HG03139 (cell line): ENCODE results near the gene ALKBH5.

Source experiments
- ATAC-seq: cut with Tn5 transposase; IDR thresholded peaks from one replicate; pipeline ENCODE4 v1.9.1; 2021; ENCODE audit not compliant: unreplicated experiment

The ALKBH5 gene

DNA sequence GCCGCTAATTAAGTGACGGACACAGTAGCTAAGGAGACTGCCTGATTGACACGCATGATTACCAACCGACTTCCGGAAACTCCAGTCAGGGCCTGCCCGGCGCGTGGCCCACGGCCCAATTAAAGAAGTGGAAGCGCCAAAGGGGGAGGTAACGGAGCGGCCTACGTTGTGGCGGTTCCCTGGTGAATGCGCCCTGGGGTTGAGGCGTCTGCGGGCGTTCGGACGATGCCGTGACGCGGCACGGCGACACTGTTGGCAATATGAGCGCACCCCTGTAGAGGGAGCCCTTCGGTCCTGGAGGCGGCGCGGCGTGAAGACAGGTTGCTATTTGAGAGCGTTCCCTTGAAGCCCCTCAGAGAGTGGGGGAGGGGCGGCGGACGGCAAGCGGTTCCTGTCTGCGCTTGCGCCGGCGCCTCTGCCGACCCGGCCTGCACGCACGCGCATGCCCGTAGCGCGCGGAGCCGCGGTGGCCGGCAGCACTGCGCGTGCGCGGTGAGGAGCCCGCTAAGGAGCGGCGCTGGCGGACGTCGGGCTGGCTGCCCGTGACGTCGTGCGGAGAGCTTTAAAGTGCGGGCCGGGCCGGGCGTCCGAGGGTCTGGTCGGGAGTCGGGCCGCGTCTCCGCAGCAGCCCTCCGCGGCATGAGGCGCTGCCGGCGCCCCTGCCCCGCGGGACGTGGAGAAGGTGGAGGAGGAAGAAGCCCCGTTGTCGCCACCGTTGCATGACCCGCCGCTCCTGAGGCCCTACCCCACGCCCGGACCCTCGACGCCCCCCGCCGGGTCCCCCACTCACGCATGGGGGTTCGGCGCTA lies at the start of gene ALKBH5:
ALKBH5 (plus strand) TSS at position 495 of the 809 bp plus-strand sequence. CDS start 416 bp downstream, outside the sequence.
- ATAC-seq = peak; percentile 76

DNA sequence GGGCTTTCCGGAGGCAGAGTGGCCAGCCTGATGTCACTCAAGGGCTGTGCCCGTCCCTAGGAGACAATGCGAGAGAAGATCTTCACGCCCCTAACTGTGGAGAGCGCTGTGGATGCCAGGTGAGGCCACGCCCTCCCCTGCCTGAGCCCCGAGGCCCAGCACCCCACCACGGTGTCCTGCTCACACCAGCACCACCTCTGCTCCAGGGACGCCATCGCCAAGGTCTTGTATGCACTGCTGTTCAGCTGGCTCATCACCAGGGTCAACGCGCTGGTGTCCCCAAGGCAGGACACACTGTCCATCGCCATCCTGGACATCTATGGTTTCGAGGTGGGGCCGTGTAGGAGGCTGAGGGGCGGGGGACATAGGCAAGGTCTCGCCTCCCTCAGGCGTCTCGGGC lies 47.3 kb upstream of the ALKBH5 start:
- ATAC-seq = no peak

DNA sequence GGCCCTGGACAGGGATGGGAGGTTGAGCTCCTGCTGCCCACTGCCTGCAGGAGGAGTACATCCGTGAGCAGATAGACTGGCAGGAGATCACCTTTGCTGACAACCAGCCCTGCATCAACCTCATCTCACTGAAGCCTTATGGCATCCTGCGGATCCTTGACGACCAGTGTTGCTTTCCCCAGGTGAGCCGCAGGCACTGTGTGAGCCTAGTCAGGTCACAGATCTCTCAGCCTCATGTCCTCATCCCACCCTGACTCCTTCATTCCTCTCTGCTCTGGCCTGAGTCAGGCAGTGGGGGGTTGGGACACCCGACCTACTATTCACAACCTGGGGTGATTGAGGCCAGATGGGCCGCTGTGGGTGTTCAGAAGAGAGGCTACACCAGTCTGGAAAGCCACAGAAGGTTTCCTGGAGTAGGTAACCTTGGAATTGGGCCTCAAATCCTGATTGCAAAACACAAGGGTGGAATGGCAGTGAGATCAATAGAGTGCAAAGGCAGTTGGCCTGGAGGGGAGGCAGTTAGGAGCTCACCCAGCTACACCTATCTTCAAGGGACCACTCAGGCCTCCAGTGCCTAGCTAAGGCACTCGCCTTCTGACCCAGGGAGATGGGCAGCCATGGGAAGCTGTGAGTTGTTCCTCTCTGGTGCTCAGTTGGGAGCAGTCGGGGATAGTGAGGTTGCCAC lies 45.4 kb upstream of the ALKBH5 start:
- ATAC-seq = no peak

DNA sequence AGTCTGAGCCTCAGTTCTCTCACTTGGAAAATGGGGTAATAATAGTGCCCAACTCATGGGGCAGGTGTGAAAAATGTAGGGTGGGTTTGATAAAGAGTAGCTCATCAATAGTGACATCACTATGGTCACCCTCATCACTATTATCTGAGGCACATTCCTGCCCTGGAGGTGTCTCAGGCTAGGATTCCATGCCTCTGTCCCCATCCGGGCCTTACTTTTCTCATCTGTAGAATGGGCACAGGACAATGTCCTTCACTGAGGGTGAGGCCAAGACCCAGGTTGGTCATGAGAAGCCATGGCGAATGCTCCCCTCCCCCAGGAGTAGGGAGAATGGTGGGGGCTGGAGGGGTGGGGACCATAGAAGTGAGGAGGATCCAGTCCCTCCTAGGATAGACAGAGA lies 44.5 kb upstream of the ALKBH5 start:
- ATAC-seq = no peak

DNA sequence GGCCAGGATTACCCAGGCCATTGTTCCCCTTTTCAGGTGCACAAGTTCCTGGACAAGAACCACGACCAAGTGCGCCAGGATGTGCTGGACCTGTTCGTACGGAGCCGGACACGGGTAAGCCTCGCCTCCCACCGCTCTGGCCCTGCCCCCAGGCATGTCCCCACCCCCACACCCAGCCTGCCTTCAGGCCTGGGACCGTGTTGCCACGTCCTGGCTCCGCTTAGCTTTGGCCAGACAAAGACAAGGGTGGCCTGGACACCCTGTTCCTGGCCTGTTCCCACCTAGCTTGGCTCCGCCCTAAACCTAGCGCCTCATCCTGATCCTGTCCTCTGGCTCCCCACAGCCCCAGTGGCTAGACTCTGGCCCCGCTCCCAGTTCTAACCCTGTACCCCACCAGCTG lies 44.1 kb upstream of the ALKBH5 start:
- ATAC-seq = no peak

DNA sequence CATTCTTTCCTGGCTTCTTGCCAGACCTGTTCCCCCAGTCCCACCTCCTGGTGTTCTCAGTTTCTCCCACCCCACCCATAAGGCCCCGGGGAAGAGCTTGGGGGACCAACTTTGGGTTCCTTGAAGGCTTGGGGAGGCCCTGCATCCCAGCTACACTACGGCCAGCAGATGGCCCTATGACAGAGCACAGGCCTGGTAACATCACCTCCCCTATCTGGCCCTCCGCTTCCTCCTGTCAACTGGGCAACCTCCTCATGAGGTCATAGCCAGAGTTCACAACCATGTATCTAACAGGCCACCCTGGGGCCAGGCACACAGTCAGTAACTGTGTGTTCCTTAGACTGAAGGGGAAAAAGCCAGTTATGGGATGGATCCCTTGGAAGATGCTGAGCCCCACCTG lies 43.7 kb upstream of the ALKBH5 start:
- no peak for ATAC-seq

DNA sequence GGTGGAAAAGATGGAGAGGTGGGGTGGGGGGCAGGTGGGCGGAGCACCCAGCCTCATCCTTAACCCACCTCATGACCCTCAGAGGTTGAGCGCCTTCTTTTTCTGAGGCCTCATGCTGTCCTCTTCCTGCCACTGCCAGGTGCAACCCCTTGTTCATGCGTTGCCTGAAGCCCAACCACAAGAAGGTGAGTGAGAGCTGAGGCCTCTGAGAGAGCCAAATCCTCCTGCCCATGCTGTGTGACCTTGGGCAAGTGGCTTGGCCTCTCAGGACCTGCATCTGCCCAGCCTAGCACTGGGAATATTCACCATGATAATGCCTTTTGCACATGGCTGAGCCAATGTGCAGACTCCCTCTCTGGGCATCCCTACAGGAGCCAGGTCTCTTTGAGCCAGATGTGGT lies 43.0 kb upstream of the ALKBH5 start:
- ATAC-seq = no peak

DNA sequence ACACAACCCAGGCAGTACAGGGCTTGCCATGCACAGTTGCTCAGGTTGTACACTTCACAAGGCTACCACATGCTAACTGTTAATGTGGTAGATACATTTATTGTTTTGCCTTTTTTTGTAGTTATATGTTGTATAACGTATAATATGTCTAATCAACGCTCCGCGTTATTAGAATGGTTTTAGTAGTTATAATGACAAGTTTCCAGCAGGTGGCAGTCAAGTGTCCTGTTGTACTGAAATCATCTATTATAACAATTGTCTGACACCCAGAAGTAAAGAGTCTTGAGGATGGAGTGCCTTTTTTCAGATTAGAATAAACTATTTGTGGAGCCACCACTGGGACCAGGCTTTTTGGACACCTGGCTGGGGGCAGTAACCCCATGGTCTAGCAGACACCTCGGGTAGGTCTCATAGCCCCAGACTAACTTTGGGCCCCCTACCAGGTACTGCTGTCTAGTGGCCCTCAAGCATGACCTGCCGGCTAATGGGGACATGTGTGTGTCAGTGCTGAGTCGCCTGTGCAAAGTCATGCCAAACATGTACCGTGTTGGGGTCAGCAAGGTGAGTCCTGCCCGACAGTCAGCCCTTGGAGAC lies 42.3 kb upstream of the ALKBH5 start:
- ATAC-seq = no peak

DNA sequence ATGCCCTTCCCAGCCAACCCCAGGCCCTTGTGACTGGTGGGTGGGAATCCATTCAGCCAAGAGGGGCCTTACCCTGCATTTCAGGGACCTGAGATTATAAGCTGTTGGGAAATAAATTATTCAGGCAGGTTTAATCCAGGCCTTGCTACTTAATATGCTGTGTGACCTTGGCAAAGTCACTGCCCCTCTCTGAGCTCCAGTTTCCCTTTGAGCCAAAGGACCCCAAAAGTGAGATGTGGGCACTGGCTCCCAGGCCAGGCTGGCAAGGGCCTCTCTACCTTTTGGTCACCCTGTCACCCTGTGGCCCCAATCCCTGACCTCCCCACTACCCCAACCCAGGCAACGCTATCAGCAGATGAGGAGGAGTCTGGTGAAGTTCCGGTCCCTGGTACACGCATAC lies 41.2 kb upstream of the ALKBH5 start:
- no peak for ATAC-seq

DNA sequence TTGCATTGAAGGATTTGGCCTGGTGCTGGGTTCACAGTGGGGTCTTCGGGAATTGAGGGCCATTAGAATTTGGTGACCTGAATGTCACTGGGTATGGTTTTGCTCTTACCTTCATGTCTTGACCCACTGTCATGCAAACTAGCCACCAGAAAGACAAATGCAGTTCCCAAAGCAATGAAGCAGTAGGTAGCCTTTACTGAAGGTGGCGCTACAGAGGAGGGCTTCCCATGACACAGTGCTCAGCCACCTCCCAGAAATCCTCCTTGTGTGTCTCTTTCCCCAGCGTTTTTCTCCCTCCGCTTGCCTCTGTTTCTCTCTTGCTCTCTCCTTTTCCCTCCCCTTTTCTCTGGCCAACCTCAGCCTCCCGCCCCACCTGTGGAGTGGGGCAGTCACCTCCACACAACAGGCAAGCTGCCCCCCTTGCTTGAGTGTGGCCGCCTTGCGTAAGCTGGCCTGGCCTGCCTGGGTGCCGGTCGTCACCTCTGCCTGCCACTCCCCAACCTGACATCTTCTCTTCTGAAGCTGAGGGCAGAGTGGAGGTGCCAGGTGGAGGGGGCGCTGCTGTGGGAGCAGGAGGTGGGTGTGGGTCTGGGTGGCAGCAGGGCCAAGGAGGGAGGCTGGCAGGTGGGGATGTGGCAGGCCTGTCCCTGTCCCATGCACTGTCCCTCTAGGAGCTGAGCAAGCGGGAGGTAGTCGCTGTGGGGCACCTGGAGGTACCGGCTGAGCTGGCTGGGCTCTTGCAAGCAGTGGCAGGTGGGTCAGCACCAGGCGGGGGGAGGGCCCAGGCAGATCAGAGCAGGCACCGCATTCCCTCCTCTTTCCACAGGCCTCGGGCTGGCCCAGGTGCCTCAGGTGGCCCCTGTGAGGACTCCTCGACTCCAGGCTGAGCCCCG lies 40.3 kb upstream of the ALKBH5 start:
- ATAC-seq = no peak

DNA sequence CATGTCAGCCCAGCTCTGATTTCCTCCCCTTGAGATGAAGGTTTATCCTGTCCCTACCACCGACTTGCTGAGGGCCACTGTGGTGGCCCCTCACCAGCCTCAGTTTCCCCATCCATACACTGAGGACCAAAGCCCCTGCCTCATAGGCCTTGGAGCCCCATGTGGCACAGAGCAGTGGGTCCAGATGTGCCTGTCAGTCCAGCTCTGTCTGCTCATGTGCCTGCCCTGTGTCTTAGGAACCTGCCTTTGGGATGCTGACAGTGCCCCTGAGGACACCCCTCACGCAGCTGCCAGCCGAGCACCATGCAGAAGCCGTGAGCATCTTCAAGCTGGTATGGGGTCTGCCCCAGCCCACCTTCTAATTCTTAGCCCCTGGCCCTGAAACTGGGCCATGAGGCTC lies 39.4 kb upstream of the ALKBH5 start:
- no peak for ATAC-seq

DNA sequence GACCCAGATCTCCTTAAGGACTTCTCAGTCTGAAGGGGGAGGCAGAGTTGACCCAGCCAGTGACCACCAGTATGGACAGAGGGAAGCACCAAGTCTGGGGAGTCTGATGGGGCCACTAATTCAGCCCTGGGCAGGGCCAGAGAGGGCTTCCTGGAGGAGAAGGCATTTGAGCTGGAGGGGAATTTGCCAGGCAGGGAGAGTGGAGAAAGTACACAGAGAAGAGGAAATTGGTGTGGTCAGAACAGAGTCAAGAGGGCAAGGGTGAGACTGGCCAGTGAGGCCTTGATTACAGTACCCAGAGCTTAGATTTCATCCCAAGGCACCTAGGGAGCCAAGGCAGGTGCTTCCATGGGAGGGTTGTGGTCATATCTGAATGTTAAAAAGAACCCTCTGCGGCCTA lies 38.8 kb upstream of the ALKBH5 start:
- no peak for ATAC-seq

DNA sequence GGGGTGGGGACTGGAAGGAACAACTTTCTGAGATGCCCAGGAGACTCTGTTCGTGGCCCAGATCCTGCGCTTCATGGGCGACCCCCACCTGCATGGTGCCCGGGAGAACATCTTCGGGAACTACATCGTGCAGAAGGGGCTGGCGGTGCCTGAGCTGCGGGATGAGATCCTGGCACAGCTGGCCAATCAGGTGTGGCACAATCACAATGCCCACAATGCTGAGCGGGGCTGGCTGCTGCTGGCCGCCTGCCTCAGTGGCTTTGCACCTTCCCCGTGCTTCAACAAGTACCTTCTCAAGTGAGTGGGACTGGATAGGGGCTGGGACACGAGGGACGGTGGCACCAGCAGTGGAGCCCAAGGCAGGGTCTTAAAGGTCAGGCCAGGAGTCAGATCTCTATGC lies 37.8 kb upstream of the ALKBH5 start:
- no peak for ATAC-seq

DNA sequence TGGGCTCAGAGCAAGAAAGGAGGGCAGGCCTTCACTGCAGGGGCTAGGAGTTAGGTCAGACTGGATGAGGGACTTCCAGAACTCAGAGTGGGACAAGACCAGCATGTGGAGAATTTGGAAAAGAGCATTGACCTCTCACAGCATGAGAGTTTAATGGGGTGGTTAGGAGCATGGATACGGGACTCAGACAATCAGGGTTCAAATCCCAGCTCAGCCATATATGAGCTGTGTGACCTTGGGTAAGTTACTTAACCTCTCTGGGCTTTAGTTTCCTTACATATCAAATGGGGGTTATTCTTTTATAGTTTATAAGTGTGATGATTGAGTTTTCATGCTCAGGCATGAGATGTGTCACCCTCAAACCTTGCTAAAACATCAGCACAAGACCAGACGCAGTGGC lies 37.4 kb upstream of the ALKBH5 start:
- ATAC-seq = no peak

DNA sequence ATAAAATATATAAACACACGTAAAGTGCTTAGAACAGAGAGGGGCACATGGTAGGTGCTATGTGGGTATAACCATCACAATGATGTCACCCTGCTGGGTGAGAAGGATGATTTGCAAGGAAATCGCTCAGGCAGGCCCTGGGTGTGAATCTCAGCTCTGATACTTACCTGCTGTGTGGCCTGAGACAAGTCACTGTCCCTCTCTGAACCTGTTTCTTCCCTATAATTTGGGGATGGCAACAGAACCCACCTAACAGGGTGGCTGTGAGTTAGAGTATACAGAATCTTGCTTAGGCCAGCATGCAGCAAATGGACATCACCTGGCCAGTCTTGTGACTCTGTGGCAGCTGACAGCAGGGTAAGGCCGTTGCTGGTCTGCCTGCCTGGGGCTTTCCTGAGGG lies 36.6 kb upstream of the ALKBH5 start:
- ATAC-seq = no peak

DNA sequence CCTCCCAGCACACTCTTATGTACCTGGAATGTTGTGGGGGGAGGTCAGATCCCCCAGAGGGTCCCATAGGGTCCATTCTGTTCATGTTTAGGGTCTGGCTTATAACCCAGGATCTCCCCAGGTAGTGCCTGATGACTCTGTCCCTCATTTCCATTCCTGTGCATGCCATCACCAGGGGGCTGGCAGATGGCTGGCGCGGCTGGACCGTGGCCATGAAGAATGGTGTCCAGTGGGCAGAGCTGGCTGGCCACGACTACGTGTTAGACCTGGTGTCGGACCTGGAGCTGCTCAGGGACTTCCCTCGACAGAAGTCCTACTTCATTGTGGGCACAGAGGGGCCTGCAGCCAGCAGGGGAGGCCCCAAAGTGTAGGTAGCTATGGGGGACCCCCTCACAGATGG lies 35.0 kb upstream of the ALKBH5 start:
- ATAC-seq = no peak

DNA sequence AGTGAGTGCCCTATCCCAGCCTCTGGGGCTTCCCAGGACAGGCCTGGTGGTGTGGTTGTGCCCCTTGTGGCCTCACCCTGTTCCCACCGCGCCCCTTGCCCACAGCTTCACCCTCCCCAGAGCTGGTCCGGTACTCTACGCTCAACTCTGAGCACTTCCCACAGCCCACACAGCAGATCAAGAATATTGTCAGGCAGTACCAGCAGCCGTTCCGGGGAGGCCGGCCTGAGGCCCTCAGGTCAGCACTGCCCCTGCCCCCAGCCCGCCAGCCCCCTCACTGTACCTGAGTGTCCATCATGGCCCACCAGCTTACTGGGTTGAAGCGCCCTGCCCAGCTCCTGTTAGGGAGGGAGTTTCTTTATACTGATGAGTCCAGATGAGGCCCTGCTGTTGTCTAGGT lies 32.3 kb upstream of the ALKBH5 start:
- ATAC-seq = no peak

DNA sequence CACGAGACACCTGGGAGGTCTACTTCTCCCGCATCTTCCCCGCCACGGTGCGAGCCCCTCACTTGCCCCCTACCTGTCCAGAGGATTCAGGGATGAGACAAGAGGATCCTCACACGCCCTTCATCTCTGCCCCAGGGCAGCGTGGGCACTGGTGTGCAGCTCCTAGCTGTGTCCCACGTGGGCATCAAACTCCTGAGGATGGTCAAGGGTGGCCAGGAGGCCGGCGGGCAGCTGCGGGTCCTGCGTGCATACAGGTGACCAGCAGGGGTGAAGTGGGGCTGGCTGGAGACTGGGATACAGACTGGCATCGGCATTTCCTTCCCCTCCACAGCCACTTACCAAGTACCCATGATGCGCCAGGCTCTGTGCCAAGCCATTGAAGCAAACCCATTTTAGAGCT lies 28.4 kb upstream of the ALKBH5 start:
- ATAC-seq = no peak

DNA sequence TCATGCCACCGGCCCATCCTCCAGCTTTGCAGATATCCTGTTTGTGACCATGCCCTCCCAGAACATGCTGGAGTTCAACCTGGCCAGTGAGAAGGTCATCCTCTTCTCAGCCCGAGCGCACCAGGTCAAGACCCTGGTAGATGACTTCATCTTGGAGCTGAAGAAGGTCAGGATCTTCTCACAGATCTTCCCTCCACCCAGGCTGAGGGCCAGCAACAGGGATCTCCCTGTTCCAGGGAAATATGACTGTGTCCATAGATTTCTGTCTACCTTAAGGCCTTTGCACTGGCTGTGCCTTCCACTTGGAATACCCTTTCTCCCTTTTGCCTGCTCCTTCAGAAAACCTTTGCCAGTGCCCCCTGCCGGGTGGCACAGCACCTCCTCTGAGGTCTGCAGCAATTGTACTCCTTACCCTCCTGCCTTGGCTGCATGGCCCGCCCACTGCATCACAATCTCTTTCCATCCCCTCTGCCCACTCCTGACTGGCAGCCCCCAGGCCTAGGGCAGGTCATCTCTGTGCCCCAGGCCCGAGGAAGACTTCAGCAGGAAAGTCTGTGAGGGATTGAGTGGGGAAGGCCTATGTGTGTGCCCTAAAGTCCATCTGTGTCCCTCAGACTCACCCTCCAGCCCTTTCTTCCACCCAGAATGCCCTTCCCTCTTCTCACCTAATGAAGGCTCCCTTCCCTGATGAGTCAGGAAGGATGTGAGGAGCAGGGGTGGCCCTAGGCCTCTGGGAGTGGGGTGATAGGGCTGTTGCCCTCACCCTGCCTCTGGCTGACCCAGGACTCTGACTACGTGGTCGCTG lies 27.3 kb upstream of the ALKBH5 start:
- no peak for ATAC-seq

DNA sequence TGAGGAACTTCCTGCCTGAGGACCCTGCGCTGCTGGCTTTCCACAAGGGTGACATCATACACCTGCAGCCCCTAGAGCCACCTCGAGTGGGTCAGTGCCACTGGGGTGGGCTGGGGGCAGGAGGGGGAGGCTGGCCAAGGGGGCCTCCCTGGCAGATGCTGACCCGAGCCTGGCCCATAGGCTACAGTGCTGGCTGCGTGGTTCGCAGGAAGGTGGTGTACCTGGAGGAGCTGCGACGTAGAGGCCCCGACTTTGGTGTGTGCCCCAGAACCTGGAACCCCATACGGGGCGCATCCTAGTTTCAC lies 26.7 kb upstream of the ALKBH5 start:
- no peak for ATAC-seq
